NCI-H82 treated with DMSO at 0.1 percent for 48 hours (cell line): ENCODE results near the gene SLC18A2.

Experiments
- DNase-seq: peaks from one replicate; lab custom pipeline; 2025; ENCODE audit not compliant: unreplicated experiment; lab: John Stamatoyannopoulos, UW

SLC18A2 gene

DNA sequence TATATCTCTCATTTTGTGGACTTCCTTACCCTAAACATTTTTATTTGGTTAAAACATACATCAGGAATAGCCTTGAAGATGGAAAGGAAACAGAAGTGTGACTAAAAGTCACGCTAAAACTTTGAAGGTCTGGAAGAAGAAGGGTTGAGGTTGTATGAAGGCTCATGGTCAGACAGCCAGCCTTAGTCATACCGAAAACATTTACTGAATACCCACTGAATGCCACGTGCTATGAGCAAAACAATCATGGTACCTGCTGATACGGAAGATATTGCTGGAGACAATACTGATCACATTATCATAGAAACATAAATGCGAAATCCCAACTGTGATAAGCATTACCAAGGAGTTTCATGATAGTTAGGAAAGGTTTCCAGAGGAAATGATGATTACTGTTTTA, 70.3 kb downstream of the SLC18A2 start:
- no peak for DNase-seq

GRCh38 chr10:117312430-117312829, 71.5 kb downstream of the SLC18A2 start:
- DNase-seq: no peak

- DNase-seq: no peak
Measured at GRCh38 chr10:117313641-117314040, 72.7 kb downstream of the SLC18A2 start.

GRCh38 chr10:117316701-117317100, 75.8 kb downstream of the SLC18A2 start:
- DNase-seq: no peak

GRCh38 chr10:117318909-117319308, 78.0 kb downstream of the SLC18A2 start:
- no peak for DNase-seq

GRCh38 chr10:117320050-117320665, 79.2 kb downstream of the SLC18A2 start:
- no peak for DNase-seq

GRCh38 chr10:117322260-117322659, 81.3 kb downstream of the SLC18A2 start:
- DNase-seq: no peak

- DNase-seq: no peak
Measured at GRCh38 chr10:117324367-117324766, 83.5 kb downstream of the SLC18A2 start.

GRCh38 chr10:117327262-117327661, 86.3 kb downstream of the SLC18A2 start:
- no peak for DNase-seq
